ENCODE data around the gene KDM4D. TPM values are rescaled to one million over a fixed set of nuclear protein-coding genes. Genes with fewer than 3 reads are reported as not detected.

Gene KDM4D
- polyA plus RNA-seq (2012; rRNA removed), result 1.1 and 1.2 TPM in 2 replicates
- polyA plus RNA-seq (2012; cell fraction: cytosol; rRNA removed), result 0.80 and 0.97 TPM in 2 replicates
- 0.75 and 0.89 TPM in 2 replicates for polyA plus RNA-seq (2012; cell fraction: nucleus; rRNA removed)

DNA sequence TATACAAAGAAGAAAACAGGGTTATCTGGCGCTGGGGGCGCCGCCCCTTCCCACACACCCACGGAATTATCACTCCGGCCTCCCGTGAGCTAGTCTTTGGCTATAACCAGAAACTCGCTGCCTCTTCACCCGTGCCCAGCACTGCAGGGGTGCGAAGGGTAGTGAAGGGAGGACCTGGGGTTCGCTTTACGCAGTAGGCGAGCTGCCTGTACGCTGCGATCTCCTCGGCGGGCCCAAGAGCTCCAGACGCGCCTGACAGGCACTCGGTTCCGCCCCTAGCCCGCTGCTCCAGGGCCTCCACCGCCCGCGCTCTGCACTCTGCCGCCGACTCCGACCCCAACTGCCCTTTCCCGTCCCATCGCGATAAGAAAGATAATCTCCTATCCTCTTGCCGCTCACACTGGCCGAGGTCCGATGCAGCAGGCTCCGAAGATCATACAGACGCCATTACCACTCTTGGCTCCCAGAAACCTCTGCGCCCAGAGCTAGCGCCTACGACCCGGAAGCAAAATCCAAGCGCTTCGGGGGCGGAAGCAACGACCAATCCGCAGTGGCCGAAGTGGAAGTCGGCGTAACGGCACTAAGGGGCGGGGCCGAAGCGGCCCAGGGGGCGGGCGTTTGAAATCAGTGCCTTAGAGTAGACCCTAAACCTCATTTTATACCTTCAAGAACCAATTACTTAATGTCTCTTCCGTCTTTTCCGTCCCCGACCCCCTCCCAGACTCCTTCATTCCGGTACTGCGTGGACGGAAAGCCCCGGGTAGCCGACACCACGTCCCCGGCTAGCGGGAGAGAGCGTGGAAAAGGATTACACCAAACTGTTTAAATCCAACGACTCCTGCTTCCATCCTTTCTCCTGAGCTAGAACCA, at the start of gene KDM4D, which contains the start of gene CWC15:
Gene KDM4D, plus strand, starts transcription at position 611 of the 870 bp plus-strand sequence. CDS start 23,664 bp downstream, outside the sequence.
Gene CWC15, minus strand, starts transcription at position 458 of the 870 bp plus-strand sequence. CDS start 1,371 bp downstream, outside the sequence.
- no peaks in the 10 kb centered on the region for H4K20me1 ChIP-seq (ENCODE audit: insufficient read depth)
- TF ChIP-seq MXI1 (IDR thresholded peaks at IDR 0.05; ENCODE audit: low read depth, low read length) (no peak; the same call in 1 of the 2 replicates), TAF1 (IDR thresholded peaks at IDR 0.05; ENCODE audit: borderline replicate concordance, low read depth, low read length) (peak; percentile 94), NRF1 (IDR thresholded peaks at IDR 0.05; ENCODE audit: low read depth, low read length) (no peak), RXRA (IDR thresholded peaks at IDR 0.05; ENCODE audit: borderline replicate concordance, low read depth) (no peak), POLR2AphosphoS5 (IDR thresholded peaks at IDR 0.05; ENCODE audit: low read depth, low read length) (peak; percentile 93), ELF1 (IDR thresholded peaks at IDR 0.05) (peak; percentile 86), EP300 (IDR thresholded peaks at IDR 0.05; ENCODE audit: borderline replicate concordance in 1 of 2, low read depth in 1 of 2, low read length in 1 of 2) (peak in 1 of 2 experiments; percentile 22; a peak in 1 of 4 replicates), CHD2 (IDR thresholded peaks at IDR 0.05; ENCODE audit: low read length, partially characterized antibody) (peak; percentile 94), SIN3A (IDR thresholded peaks at IDR 0.05; ENCODE audit: borderline replicate concordance, low read depth, low read length) (0 out of 2 replicates have a peak, but pooled peaks have one; percentile 8), RFX5 (IDR thresholded peaks at IDR 0.05; ENCODE audit: low read length) (0 out of 2 replicates have a peak, but pooled peaks have one; percentile 41), FOSL2 (IDR thresholded peaks at IDR 0.05; ENCODE audit: borderline replicate concordance, low read depth) (no peak), FOXM1 (IDR thresholded peaks at IDR 0.05; ENCODE audit: low read depth) (no peak), TEAD4 (IDR thresholded peaks at IDR 0.05; ENCODE audit: borderline replicate concordance, insufficient read depth) (no peak), NFIC (IDR thresholded peaks at IDR 0.05; ENCODE audit: borderline replicate concordance) (no peak), YY1 (IDR thresholded peaks at IDR 0.05; ENCODE audit: low read depth) (peak; percentile 95), SMC3 (IDR thresholded peaks at IDR 0.05; ENCODE audit: low read depth, low read length) (no peak; the same call in 1 of the 2 replicates), FOXJ3 (CRISPR knock-in tag; IDR thresholded peaks at IDR 0.05) (no peak), GABPA (IDR thresholded peaks at IDR 0.05; ENCODE audit: low read depth) (peak; percentile 95)
- TF ChIP-seq, protein P1, sequence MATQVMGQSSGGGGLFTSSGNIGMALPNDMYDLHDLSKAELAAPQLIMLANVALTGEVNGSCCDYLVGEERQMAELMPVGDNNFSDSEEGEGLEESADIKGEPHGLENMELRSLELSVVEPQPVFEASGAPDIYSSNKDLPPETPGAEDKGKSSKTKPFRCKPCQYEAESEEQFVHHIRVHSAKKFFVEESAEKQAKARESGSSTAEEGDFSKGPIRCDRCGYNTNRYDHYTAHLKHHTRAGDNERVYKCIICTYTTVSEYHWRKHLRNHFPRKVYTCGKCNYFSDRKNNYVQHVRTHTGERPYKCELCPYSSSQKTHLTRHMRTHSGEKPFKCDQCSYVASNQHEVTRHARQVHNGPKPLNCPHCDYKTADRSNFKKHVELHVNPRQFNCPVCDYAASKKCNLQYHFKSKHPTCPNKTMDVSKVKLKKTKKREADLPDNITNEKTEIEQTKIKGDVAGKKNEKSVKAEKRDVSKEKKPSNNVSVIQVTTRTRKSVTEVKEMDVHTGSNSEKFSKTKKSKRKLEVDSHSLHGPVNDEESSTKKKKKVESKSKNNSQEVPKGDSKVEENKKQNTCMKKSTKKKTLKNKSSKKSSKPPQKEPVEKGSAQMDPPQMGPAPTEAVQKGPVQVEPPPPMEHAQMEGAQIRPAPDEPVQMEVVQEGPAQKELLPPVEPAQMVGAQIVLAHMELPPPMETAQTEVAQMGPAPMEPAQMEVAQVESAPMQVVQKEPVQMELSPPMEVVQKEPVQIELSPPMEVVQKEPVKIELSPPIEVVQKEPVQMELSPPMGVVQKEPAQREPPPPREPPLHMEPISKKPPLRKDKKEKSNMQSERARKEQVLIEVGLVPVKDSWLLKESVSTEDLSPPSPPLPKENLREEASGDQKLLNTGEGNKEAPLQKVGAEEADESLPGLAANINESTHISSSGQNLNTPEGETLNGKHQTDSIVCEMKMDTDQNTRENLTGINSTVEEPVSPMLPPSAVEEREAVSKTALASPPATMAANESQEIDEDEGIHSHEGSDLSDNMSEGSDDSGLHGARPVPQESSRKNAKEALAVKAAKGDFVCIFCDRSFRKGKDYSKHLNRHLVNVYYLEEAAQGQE (IDR thresholded peaks at IDR 0.05; ENCODE audit: low read depth, low read length), result no peak
- TF ChIP-seq, protein P2, sequence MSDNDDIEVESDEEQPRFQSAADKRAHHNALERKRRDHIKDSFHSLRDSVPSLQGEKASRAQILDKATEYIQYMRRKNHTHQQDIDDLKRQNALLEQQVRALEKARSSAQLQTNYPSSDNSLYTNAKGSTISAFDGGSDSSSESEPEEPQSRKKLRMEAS (IDR thresholded peaks at IDR 0.05; ENCODE audit: low read depth), result peak; percentile 67
- TF ChIP-seq, protein P3, sequence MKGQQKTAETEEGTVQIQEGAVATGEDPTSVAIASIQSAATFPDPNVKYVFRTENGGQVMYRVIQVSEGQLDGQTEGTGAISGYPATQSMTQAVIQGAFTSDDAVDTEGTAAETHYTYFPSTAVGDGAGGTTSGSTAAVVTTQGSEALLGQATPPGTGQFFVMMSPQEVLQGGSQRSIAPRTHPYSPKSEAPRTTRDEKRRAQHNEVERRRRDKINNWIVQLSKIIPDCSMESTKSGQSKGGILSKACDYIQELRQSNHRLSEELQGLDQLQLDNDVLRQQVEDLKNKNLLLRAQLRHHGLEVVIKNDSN (IDR thresholded peaks at IDR 0.05; ENCODE audit: borderline replicate concordance, low read depth), result no peak
- TF ChIP-seq, protein P4, sequence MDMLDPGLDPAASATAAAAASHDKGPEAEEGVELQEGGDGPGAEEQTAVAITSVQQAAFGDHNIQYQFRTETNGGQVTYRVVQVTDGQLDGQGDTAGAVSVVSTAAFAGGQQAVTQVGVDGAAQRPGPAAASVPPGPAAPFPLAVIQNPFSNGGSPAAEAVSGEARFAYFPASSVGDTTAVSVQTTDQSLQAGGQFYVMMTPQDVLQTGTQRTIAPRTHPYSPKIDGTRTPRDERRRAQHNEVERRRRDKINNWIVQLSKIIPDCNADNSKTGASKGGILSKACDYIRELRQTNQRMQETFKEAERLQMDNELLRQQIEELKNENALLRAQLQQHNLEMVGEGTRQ (IDR thresholded peaks at IDR 0.05; ENCODE audit: borderline replicate concordance, low read depth, low read length), result no peak
- TF ChIP-seq, protein P5, sequence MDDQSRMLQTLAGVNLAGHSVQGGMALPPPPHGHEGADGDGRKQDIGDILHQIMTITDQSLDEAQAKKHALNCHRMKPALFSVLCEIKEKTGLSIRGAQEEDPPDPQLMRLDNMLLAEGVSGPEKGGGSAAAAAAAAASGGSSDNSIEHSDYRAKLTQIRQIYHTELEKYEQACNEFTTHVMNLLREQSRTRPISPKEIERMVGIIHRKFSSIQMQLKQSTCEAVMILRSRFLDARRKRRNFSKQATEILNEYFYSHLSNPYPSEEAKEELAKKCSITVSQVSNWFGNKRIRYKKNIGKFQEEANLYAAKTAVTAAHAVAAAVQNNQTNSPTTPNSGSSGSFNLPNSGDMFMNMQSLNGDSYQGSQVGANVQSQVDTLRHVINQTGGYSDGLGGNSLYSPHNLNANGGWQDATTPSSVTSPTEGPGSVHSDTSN (IDR thresholded peaks at IDR 0.05), result peak; percentile 21; the same call in 1 of the 2 replicates
- TF ChIP-seq, protein P6, sequence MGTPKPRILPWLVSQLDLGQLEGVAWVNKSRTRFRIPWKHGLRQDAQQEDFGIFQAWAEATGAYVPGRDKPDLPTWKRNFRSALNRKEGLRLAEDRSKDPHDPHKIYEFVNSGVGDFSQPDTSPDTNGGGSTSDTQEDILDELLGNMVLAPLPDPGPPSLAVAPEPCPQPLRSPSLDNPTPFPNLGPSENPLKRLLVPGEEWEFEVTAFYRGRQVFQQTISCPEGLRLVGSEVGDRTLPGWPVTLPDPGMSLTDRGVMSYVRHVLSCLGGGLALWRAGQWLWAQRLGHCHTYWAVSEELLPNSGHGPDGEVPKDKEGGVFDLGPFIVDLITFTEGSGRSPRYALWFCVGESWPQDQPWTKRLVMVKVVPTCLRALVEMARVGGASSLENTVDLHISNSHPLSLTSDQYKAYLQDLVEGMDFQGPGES (IDR thresholded peaks at IDR 0.05; ENCODE audit: low read depth, low read length), result no peak; the same call in 1 of the 2 replicates

More for the DNA sequence above, at the start of gene KDM4D, which contains the start of gene CWC15:
- peaks cover 18% of the 10 kb centered on the region for H3F3A ChIP-seq (replicated peaks; ENCODE audit: insufficient read depth)
- H3K36me3 ChIP-seq (replicated peaks in 1 of 2; ENCODE audit: control insufficient read depth in 1 of 2, insufficient read depth in 2 of 2, low read length in 1 of 2), result peaks cover 40 to 41% of the 10 kb centered on the region in 2 experiments
- under 1% methylated on average over 50 of the region's 66 CpGs for WGBS (ENCODE audit: low lambda C conversion rate)
- H3K4me1 ChIP-seq (ENCODE audit: control insufficient read depth in 1 of 2, insufficient read depth in 2 of 2, low read depth in 1 of 2, low read length in 1 of 2), result peaks cover 6 to 7% of the 10 kb centered on the region in 2 experiments; a peak in 2 of 4 replicates
- H3K9me2 ChIP-seq, result no peaks in the 10 kb centered on the region
- peak within 1 kb of the TSS; percentile 68 to 86 for H3K27ac ChIP-seq (ENCODE audit: low read depth in 2 of 2, low read length in 1 of 2)
- CTCF ChIA-PET, result interaction anchor here (1.2 to 1.5 kb wide), 4 partner anchors 12 to 100 kb away, joined by 3 to 4 read pairs (median 3); no protein-coding TSS in a partner anchor
- H3K4me2 ChIP-seq, result peak within 1 kb of the TSS; percentile 80
- H3K4me3 ChIP-seq (ENCODE audit: low read depth in 2 of 2, low read length in 1 of 2), result peak within 1 kb of the TSS; percentile 78 to 97
- POLR2A ChIA-PET, result interaction anchor here (0.7 to 1.4 kb wide), 6 partner anchors 9 to 355 kb away, joined by 3 to 21 read pairs (median 4); partner anchors contain the start of genes ENDOD1 and SRSF8
- H3K9ac ChIP-seq, result peak within 1 kb of the TSS; percentile 87
- peak; percentile 93 for DNase-seq
- no peaks in the 10 kb centered on the region for H3K27me3 ChIP-seq (ENCODE audit: insufficient read depth)
- H2AFZ ChIP-seq (ENCODE audit: low read depth), result peak within 1 kb of the TSS; percentile 96
- H3K9me3 ChIP-seq, result no peaks in the 10 kb centered on the region
- H3K79me2 ChIP-seq (ENCODE audit: insufficient read depth), result peaks cover 31% of the 10 kb centered on the region

All from SK-N-SH (cell line).